Measurements from ENCODE around the gene MYO1F.

MYO1F gene

GRCh38 chr19:8489561-8490394 is 87.5 kb downstream of the MYO1F start:
- DNase-seq, result no peak

- no peak for DNase-seq
Measured at GRCh38 chr19:8488365-8488764, 88.9 kb downstream of the MYO1F start.

- no peak for DNase-seq
Measured at GRCh38 chr19:8487137-8487851, 89.9 kb downstream of the MYO1F start.

GRCh38 chr19:8486661-8487136 is 90.5 kb downstream of the MYO1F start:
- DNase-seq, result no peak

- DNase-seq, result no peak
Measured at GRCh38 chr19:8485561-8486371, 91.5 kb downstream of the MYO1F start.

GRCh38 chr19:8484331-8484894 is 92.8 kb downstream of the MYO1F start:
- DNase-seq, result no peak

GRCh38 chr19:8483165-8483564 is 94.1 kb downstream of the MYO1F start:
- no peak for DNase-seq

- no peak for DNase-seq
Measured at GRCh38 chr19:8482696-8483095, 94.5 kb downstream of the MYO1F start.

GRCh38 chr19:8481616-8482015 is 95.6 kb downstream of the MYO1F start:
- DNase-seq, result no peak

GRCh38 chr19:8481201-8481600 is 96.0 kb downstream of the MYO1F start:
- no peak for DNase-seq

- no peak for DNase-seq
Measured at GRCh38 chr19:8478598-8478997, 98.6 kb downstream of the MYO1F start.

- DNase-seq, result no peak
Measured at GRCh38 chr19:8477889-8478288, 99.4 kb downstream of the MYO1F start.

- DNase-seq, result no peak
Measured at GRCh38 chr19:8476524-8476923, 100.7 kb downstream of the MYO1F start.

GRCh38 chr19:8475005-8475404 is 102.2 kb downstream of the MYO1F start:
- DNase-seq, result no peak

- DNase-seq, result no peak
Measured at GRCh38 chr19:8473648-8474476, 103.4 kb downstream of the MYO1F start.

Measured in left hindlimb (tissue), 1 donor.